T-helper 1 cell treated with Interleukin-12 subunit alpha and Interleukin-12 subunit beta and Interleukin-4 antibody, amounts not matched to agents 30 ng/mL and 1 ng/mL, for 36 hours (primary cell): ENCODE data around the gene SNCG. TPM values are rescaled to one million over a fixed set of nuclear protein-coding genes. Genes with fewer than 3 reads are reported as not detected.
"Not testable (repeated sequence)": the region's sequence is repeated elsewhere in the genome, so short reads cannot be mapped to it uniquely, and the experiment has no call there.

ENCODE experiments used
- intact Hi-C: fragments of 100-400 bp; cut with micrococcal nuclease; formaldehyde crosslinking; loops from one replicate; pipeline ENCODE4 v1.15.1; 2024
- total RNA-seq: library from RNA; stranded (reverse); gene quantifications from 2 replicates; pipeline ENCODE4 v1.2.3, GENCODE V29; 2022

SNCG gene
- 0.29 TPM in 1 of 2 replicates, not detected in the other for total RNA-seq

GRCh38 chr10:86958116-86958900 lies at the start of gene SNCG:
TSS of gene SNCG (plus strand) at chr10:86958599. CDS start at chr10:86958698, 99 bp downstream.
- intact Hi-C loops: no loop called here

GRCh38 chr10:86914734-86915133 lies 43.7 kb upstream of the SNCG start:
- intact Hi-C loops: no loop called here

DNA sequence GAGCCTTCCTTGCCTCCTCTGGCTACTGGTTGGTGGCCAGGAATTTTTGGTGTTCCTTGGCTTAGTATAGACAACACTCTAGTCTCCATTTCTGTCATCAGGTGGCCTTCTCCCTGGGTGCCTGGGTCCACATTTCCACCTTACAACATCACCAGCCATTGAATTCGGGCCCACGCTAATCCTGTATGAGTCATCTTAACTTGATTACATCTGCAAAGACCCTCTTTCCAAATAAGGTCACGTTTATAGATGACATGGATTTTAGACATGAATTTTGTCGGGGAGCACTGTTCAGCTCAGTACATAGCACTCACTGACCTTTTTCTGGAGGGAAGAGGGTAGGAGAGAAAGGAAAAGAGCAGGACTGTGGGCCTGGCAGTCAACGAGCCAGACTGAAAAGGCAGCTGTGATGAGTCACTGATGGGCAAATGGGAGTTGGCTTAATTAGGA lies 40.4 kb upstream of the SNCG start:
- intact Hi-C loops: no loop called here

- intact Hi-C loops: no loop called here
These were observed 35.8 kb upstream of the SNCG start for GRCh38 chr10:86922553-86922961.

GRCh38 chr10:86929468-86930380 lies 28.7 kb upstream of the SNCG start:
- intact Hi-C loops: no loop called here

DNA sequence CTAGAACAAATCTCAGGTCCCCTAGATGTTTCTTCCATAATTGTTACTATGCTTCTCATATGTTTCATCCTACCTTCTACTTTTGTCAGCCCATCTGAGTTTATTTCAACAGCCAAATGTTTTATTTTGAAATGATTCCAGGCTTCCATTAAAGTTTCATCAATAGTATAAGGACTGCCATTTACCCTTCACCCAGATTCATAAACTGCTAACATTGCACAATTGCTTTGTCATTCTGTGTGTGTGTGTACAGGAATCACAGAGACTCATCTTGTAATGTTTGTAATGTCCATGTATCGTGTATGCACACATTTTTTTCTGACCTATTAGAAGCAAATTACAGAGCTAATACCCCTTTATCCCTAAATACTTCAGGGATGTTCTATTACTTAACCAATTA lies 26.5 kb upstream of the SNCG start:
- intact Hi-C loops: no loop called here

DNA sequence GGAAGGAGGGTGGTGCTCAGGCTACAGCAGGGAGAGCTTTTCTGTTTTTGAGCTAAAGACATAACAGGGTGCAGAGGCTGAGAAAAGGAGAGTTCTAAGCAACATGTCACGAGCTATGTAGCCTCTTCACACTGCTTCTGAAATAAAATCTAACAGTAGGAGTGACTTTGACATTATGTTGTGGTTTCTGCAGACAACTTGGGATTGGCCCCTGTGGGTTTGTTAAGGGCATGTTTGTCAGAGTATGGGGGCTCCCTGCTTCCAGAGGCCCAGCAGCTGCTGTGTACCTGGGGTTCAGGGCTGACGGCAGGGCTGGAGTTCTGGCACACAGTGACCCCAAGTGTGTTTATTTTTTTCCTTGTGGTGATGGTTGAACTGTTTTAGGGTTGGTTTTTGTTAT lies 25.7 kb upstream of the SNCG start:
- intact Hi-C loops: no loop called here

- intact Hi-C loops: not testable (repeated sequence)
These were observed 24.2 kb upstream of the SNCG start for GRCh38 chr10:86934162-86934711.

DNA sequence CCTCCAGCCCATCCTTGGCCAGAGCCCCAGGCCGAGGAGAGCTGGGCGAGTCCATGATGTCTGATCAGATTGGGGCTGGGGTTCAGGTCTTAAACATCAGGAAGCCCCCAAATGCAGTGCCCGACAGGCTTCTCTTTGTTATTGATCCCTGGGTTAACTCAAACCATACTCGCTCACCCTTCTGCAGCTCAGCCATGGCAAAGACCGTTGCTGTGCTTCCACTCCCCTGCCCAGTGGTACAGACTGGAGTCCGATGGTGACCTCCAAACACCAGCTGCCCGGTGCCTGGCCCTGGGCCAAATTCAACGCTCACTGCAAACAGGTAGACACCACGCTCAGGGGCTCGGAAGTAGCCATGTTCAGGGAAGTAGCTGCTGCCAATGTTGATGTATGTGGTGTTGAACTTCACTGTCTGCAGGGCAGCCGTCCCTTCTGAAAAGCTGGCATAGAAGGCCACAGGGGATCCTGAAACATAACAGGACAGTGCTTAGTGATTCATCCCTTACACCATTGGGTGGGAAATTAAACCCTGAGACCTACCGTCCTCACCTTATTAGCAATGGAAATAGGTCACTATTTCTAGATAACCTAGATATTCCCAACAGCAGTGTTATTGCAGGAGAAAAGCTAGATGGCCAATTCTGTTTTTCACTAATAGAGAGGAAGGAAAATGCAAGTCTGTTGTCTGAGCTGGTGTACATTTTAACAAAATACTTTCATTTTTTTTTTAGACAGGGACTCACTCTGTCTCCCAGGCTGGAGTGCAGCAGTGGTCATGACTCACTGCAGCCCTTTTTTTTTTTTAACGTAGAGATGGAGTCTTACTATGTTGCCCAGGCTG lies 21.5 kb upstream of the SNCG start:
- intact Hi-C loops: loop anchor here (5.0 kb wide), 1 partner anchor 570 kb away; no protein-coding TSS in a partner anchor

DNA sequence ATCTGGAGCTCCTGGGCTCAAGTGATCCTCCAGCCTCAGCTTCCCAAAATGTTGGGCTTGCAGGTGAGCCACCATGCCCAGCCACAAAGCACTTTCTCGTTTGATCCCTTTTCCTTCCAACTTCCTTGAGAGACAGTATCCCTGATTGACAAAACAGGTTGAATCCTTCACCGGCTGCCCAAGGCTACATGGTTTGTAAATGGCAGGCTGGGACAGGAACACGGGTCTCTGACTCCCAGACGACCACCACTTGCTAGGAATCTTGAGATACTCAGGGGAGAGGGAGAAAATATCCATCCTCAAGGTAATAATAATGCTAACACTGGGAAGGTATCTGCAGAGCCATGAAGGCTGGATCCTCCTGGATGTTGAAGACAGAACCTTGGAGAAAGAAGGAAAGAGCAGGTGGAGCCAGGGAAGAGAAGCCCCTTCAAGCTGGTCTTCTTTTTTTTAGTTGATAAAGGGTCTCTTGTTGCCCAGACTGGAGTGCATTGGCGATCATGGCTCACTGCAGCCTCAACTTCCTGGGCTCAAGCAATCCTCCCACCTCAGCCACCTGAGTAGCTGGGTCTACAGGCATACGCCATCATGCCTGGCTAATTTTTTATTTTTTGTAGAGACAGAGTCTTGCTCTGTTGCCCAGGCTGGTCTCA lies 20.8 kb upstream of the SNCG start:
- intact Hi-C loops: loop anchor here (2.0 to 5.0 kb wide), 5 partner anchors 179 to 570 kb away; no protein-coding TSS in a partner anchor

DNA sequence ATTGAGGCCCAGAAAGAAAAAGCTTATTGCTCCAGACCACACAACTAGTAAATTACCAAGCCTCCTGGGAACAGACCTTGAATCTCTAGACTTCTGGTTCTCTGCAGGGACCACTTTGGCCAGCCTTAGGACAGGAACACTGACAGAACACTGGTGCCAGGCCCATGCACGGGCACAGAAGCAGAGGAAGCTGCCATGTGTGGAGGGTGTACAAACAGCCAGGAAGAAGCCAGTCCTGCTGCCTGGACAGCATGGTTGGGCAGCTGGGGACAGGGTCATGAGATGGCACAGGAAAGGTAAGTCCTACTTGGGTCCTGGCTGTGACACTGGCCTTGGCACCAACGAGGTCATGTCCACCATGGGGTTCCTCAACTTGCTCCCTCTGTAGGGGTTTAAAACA lies 20.1 kb upstream of the SNCG start:
- intact Hi-C loops: loop anchor here (2.0 to 5.0 kb wide), 5 partner anchors 179 to 569 kb away; no protein-coding TSS in a partner anchor

GRCh38 chr10:86940076-86940475 lies 18.3 kb upstream of the SNCG start:
- intact Hi-C loops: not testable (repeated sequence)

DNA sequence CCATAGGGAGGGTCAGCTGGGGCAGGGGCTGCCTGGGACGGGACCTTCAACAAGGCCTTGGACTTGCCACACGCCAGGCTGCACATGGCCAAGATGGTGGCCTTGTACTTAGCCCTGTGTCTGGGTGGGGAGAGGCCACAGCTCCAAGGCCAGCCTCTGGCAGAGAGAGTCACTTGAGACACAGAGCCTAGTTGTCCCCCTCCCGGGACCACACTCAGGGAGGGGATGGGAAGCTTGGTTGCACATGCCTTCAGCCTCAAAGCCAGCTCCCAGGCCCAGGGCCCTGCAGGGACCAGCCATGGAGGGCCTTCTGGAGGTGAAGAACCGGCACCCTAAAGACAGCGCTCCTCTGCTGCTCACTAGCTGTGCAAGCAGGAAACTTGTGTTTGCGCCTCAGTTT lies 17.7 kb upstream of the SNCG start:
- intact Hi-C loops: no loop called here

GRCh38 chr10:86941426-86941825 lies 17.0 kb upstream of the SNCG start:
- intact Hi-C loops: no loop called here

DNA sequence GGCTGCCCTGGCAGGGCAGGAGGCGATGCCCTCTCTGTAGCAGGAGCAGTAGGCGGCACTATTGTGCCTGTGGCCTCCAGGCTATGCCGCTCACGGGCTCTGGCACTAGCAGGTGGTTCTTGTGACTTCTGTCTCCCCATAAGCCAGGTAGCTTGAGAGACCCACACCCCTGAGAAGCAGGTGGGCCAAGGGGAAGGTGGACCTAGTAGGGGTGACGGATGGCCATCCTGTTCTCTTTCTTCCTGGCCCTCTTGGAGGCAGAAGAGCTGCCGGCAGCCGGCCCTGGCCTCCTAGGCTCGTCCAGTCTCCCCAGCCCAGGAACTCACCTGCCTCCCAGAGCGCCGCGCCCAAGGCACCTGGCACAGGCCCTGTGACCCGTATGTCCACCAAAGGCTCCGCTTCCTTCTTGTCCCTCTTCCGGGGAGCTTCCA lies 16.4 kb upstream of the SNCG start:
- intact Hi-C loops: no loop called here

GRCh38 chr10:86942441-86943315 lies 15.7 kb upstream of the SNCG start:
- intact Hi-C loops: no loop called here

- intact Hi-C loops: no loop called here
These were observed 14.9 kb upstream of the SNCG start for GRCh38 chr10:86943316-86944030.

GRCh38 chr10:86944031-86944419 lies 14.4 kb upstream of the SNCG start:
- intact Hi-C loops: no loop called here

GRCh38 chr10:86944471-86944870 lies 13.9 kb upstream of the SNCG start:
- intact Hi-C loops: no loop called here
